SK-N-SH (cell line): ENCODE measurements around the gene SLC12A6. TPM values are rescaled to one million over a fixed set of nuclear protein-coding genes. Genes with fewer than 3 reads are reported as not detected.

ENCODE experiments used
- CTCF ChIA-PET: fragments of 300-600, 350-600 bp; formaldehyde crosslinking; extraction: SDS; loops from one replicate; lab custom pipeline; 2021; lab: Yijun Ruan, JAX
- POLR2A ChIA-PET: fragments of 350-600 bp; sonication (Branson Sonifier 250); formaldehyde crosslinking; extraction: SDS; loops from one replicate; lab custom pipeline; 2020; ENCODE audit warnings: antibody characterized with exemption, inconsistent platforms; lab: Yijun Ruan, JAX
- DNase-seq: peaks from one replicate; pipeline ENCODE4 v3.0.0; 2012
- H2AFZ ChIP-seq: fragments of 200-600 bp; sonication (generic); 2 replicates; pipeline ENCODE4 v1.8.1; 2016; ENCODE audit warnings: antibody characterized with exemption, mild to moderate bottlenecking, low read depth
- H3F3A ChIP-seq: fragments of 200-600 bp; sonication (generic); replicated peaks from 2 replicates; pipeline ENCODE3; 2016; ENCODE audit warnings: antibody characterized with exemption, mild to moderate bottlenecking; ENCODE audit not compliant: insufficient read depth
- H3K27ac ChIP-seq, 2 experiments: fragments of 200-500 bp in 1 of 2; fragments of 200-600 bp in 1 of 2; sonication (Bioruptor generic) in 1 of 2; sonication (generic), shearing (Covaris generic) in 1 of 2; 2 replicates each; pipeline versions ENCODE4 v1.5.1 to v1.6.1; 2014 to 2016; ENCODE audit warnings: low read depth in 2 of 2, inconsistent platforms in 1 of 2, low read length in 1 of 2, mild to moderate bottlenecking in 1 of 2, mixed read lengths in 1 of 2
- H3K27me3 ChIP-seq: fragments of 200-600 bp; sonication (generic), shearing (Covaris generic); 2 replicates; pipeline ENCODE4 v1.6.1; 2016; ENCODE audit warnings: mixed run types; ENCODE audit not compliant: insufficient read depth
- H3K36me3 ChIP-seq, 2 experiments: fragments of 200-500 bp in 1 of 2; fragments of 200-600 bp in 1 of 2; sonication (Bioruptor generic) in 1 of 2; sonication (generic) in 1 of 2; replicated peaks in 1 of 2; 2 replicates each; pipeline versions ENCODE3 to v1.5.1; 2014 to 2016; ENCODE audit warnings: low read length in 1 of 2, mild to moderate bottlenecking in 1 of 2; ENCODE audit not compliant: insufficient read depth in 2 of 2, control insufficient read depth in 1 of 2
- H3K4me1 ChIP-seq, 2 experiments: fragments of 200-500 bp in 1 of 2; fragments of 200-600 bp in 1 of 2; sonication (Bioruptor generic) in 1 of 2; sonication (generic), shearing (Covaris generic) in 1 of 2; 2 replicates each; pipeline versions ENCODE4 v1.5.1 to v1.6.1; 2014 to 2016; ENCODE audit warnings: low read depth in 1 of 2, low read length in 1 of 2, mixed run types in 1 of 2; ENCODE audit not compliant: insufficient read depth in 2 of 2, control insufficient read depth in 1 of 2
- H3K4me2 ChIP-seq: fragments of 200-600 bp; sonication (generic), shearing (Covaris generic); 2 replicates; pipeline ENCODE4 v1.6.1; 2017; ENCODE audit warnings: mixed run types
- H3K4me3 ChIP-seq, 2 experiments: fragments of 200-500 bp in 1 of 2; fragments of 200-600 bp in 1 of 2; sonication (Bioruptor generic) in 1 of 2; sonication (generic), shearing (Covaris generic) in 1 of 2; 2 replicates each; pipeline versions ENCODE4 v1.5.1 to v1.8.1; 2014 to 2016; ENCODE audit warnings: low read depth in 2 of 2, inconsistent platforms in 1 of 2, low read length in 1 of 2, mild to moderate bottlenecking in 1 of 2, mixed read lengths in 1 of 2, moderate library complexity in 1 of 2
- H3K79me2 ChIP-seq: fragments of 200-600 bp; sonication (generic); 2 replicates; pipeline ENCODE4 v1.8.1; 2017; ENCODE audit warnings: mild to moderate bottlenecking; ENCODE audit not compliant: insufficient read depth
- H3K9ac ChIP-seq: fragments of 200-600 bp; sonication (generic); 2 replicates; pipeline ENCODE4 v1.6.1; 2017; ENCODE audit warnings: mixed run types
- H3K9me2 ChIP-seq: fragments of 200-600 bp; sonication (generic); 2 replicates; pipeline ENCODE4 v1.6.1; 2017; ENCODE audit warnings: mixed run types
- H3K9me3 ChIP-seq: fragments of 200-600 bp; sonication (generic); 2 replicates; pipeline ENCODE4 v1.6.1; 2017; ENCODE audit warnings: mixed run types, mild to moderate bottlenecking, moderate library complexity
- H4K20me1 ChIP-seq: fragments of 200-600 bp; sonication (generic); 2 replicates; pipeline ENCODE4 v1.6.1; 2017; ENCODE audit warnings: mild to moderate bottlenecking, mixed run types; ENCODE audit not compliant: insufficient read depth
- CHD2 ChIP-seq: fragments of 150-350 bp; IDR thresholded peaks from 2 replicates; pipeline ENCODE4 v1.6.1; 2018; ENCODE audit warnings: low read length; ENCODE audit not compliant: partially characterized antibody
- ELF1 ChIP-seq: IDR thresholded peaks from 2 replicates; pipeline ENCODE4 v1.4.0; 2012
- EZH2phosphoT487 ChIP-seq: fragments of 200-600 bp; sonication (generic); IDR thresholded peaks from 2 replicates; pipeline ENCODE4 v1.6.1; 2017; ENCODE audit warnings: low read depth, mixed run types, mild to moderate bottlenecking, antibody characterized with exemption, moderate library complexity, borderline replicate concordance
- FOXJ3 ChIP-seq: sonication (generic); formaldehyde crosslinking; IDR thresholded peaks from 2 replicates; pipeline ENCODE4 v1.5.1; 2020; ENCODE audit warnings: mild to moderate bottlenecking, missing genetic modification reagents
- GABPA ChIP-seq: IDR thresholded peaks from 2 replicates; pipeline ENCODE4 v1.4.0; 2012; ENCODE audit warnings: low read depth, mild to moderate bottlenecking
- GATA2 ChIP-seq: sonication (generic); formaldehyde crosslinking; IDR thresholded peaks from 2 replicates; pipeline ENCODE4 v1.5.0; 2020; ENCODE audit warnings: mild to moderate bottlenecking, missing genetic modification reagents
- MXI1 ChIP-seq: IDR thresholded peaks from 2 replicates; pipeline ENCODE4 v1.6.1; 2012; ENCODE audit warnings: mild to moderate bottlenecking, low read depth, low read length, improper control_type of control experiment
- NFIC ChIP-seq: IDR thresholded peaks from 2 replicates; pipeline ENCODE4 v1.4.0; 2012; ENCODE audit warnings: borderline replicate concordance
- NRF1 ChIP-seq: IDR thresholded peaks from 2 replicates; pipeline ENCODE4 v1.6.1; 2012; ENCODE audit warnings: low read depth, mild to moderate bottlenecking, low read length
- POLR2AphosphoS5 ChIP-seq: IDR thresholded peaks from 2 replicates; pipeline ENCODE4 v1.6.1; 2012; ENCODE audit warnings: low read depth, low read length
- RCOR1 ChIP-seq: fragments of 150-350 bp; IDR thresholded peaks from 2 replicates; pipeline ENCODE4 v1.6.1; 2017; ENCODE audit warnings: antibody characterized with exemption, low read length
- RFX5 ChIP-seq: IDR thresholded peaks from 2 replicates; pipeline ENCODE4 v1.6.1; 2012; ENCODE audit warnings: mild to moderate bottlenecking, improper control_type of control experiment, low read length
- SIN3A ChIP-seq: IDR thresholded peaks from 2 replicates; pipeline ENCODE4 v1.6.1; 2012; ENCODE audit warnings: low read depth, mild to moderate bottlenecking, low read length, moderate library complexity, borderline replicate concordance
- TAF1 ChIP-seq: IDR thresholded peaks from 2 replicates; pipeline ENCODE4 v1.6.1; 2012; ENCODE audit warnings: low read depth, mild to moderate bottlenecking, low read length, moderate library complexity, borderline replicate concordance
- TCF12 ChIP-seq: IDR thresholded peaks from 2 replicates; pipeline ENCODE4 v1.4.0; 2012
- TEAD4 ChIP-seq: IDR thresholded peaks from 2 replicates; pipeline ENCODE4 v1.4.0; 2012; ENCODE audit warnings: mild to moderate bottlenecking, borderline replicate concordance; ENCODE audit not compliant: insufficient read depth
- YY1 ChIP-seq: IDR thresholded peaks from 2 replicates; pipeline ENCODE4 v1.4.0; 2012; ENCODE audit warnings: low read depth, mild to moderate bottlenecking
- WGBS: methylation state at CpG from one replicate; pipeline ENCODE4 v1.1.6; 2017; ENCODE audit warnings: low lambda C conversion rate; 5-methylcytosine and 5-hydroxymethylcytosine counted together
- polyA plus RNA-seq, 3 experiments: library from polyadenylated mRNA; depleted of rRNA; stranded (reverse); fragments of >200 nt; gene quantifications; 2 replicates each; pipeline ENCODE4 v1.2.3, GENCODE V29; 2012
- TF ChIP-seq, protein P1 (sequence below): IDR thresholded peaks from 2 replicates; pipeline ENCODE4 v1.4.0; 2012; ENCODE audit warnings: low read depth
- TF ChIP-seq, protein P2 (sequence below): IDR thresholded peaks from 2 replicates; pipeline ENCODE4 v1.4.0; 2012; ENCODE audit warnings: low read depth, borderline replicate concordance
- TF ChIP-seq, protein P3 (sequence below): IDR thresholded peaks from 2 replicates; pipeline ENCODE4 v1.6.1; 2012; ENCODE audit warnings: mild to moderate bottlenecking, low read depth, low read length, moderate library complexity

SLC12A6 gene
- polyA plus RNA-seq, 1 of the 3 experiments (the other 2 are of a cell fraction), result 7.7 TPM

DNA sequence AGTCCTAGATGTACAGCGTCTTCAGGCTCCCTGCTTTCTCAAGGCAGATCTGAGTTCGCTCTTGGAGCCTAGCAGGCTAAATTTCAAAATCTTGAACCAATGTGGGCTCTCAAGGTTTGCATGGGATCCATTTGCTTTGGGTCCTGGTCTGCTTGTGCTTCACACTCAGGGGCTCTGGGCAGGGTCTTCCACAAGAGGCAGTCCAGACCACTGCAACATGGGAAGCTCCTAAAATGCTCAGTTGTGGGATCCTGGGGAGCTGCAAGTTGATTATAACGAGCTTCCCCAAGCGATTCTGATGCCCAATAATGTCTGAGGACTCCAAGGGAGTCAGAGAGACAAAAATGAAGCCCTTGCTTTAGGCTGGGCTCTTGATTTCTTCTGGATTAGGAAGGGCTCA is 12.2 kb upstream of the SLC12A6 start:
- H3K4me1 ChIP-seq, result no peaks in the 10 kb centered on the region
- H3K4me3 ChIP-seq, result no peak overlapping the region
- POLR2A ChIA-PET, result no interaction called here
- no peaks in the 10 kb centered on the region for H3F3A ChIP-seq
- TF ChIP-seq, protein P1, sequence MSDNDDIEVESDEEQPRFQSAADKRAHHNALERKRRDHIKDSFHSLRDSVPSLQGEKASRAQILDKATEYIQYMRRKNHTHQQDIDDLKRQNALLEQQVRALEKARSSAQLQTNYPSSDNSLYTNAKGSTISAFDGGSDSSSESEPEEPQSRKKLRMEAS, result no peak
- TF ChIP-seq ELF1 (no peak), TAF1 (no peak), NRF1 (no peak), POLR2AphosphoS5 (no peak), YY1 (no peak), MXI1 (no peak), EZH2phosphoT487 (no peak)
- H3K9me3 ChIP-seq, result no peaks in the 10 kb centered on the region
- CTCF ChIA-PET, result interaction anchor here (0.9 kb wide), 1 partner anchor 18 kb away, joined by 3 read pairs; the partner anchor contains the start of gene LPCAT4
- no peaks in the 10 kb centered on the region for H4K20me1 ChIP-seq
- no peak overlapping the region for H2AFZ ChIP-seq
- H3K27me3 ChIP-seq, result no peaks in the 10 kb centered on the region
- H3K4me2 ChIP-seq, result no peak overlapping the region
- 54% methylated on average over 4 of the region's 4 CpGs for WGBS
- DNase-seq, result no peak
- H3K79me2 ChIP-seq, result no peaks in the 10 kb centered on the region
- no peaks in the 10 kb centered on the region for H3K9me2 ChIP-seq
- no peak overlapping the region for H3K9ac ChIP-seq
- no peak overlapping the region for H3K27ac ChIP-seq
- no peaks in the 10 kb centered on the region for H3K36me3 ChIP-seq

DNA sequence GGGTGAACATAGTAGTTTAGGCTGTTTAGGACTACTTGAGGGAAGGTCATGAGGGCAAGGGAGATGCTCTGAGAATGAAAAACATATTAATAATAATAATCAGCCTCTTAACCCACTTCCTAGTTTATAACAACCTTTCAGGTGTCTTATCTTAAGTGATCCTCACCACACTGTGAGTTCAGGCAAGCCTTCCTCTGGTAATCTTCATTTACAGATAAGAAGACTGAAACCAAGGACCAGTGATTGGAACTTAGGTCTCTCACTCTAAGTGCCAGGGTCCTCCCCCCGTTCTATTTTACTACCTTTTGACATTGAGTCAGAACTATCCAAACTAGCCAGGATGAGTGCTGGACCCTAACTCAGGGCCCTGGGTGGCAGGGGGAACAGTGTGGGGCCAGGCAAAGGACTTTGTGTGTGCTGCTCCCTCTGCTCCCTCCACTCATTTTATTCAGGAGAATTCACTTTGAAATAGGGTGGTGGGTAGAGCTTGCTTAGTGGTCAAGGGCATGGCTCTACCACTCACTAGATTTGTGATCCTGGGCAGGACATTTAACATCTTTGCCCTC is 11.2 kb upstream of the SLC12A6 start:
- Histone ChIP-seq H3K9me2 (no peaks in the 10 kb centered on the region), H3K36me3 (no peaks in the 10 kb centered on the region), H3K27me3 (no peaks in the 10 kb centered on the region), H3K4me2 (no peak overlapping the region), H3K79me2 (no peaks in the 10 kb centered on the region), H3K9ac (no peak overlapping the region), H3K4me3 (no peak overlapping the region), H2AFZ (no peak overlapping the region), H3F3A (peaks cover under 1% of the 10 kb centered on the region), H4K20me1 (no peaks in the 10 kb centered on the region)
- ChIA-PET CTCF (no interaction called here), POLR2A (no interaction called here)
- WGBS, result 0% methylated on average over 1 of the region's 1 CpG
- DNase-seq, result no peak
- TF ChIP-seq, protein P1, result no peak
- TF ChIP-seq GABPA (no peak), TEAD4 (no peak), SIN3A (no peak), TCF12 (no peak), RFX5 (no peak), NFIC (no peak), FOXJ3 (CRISPR knock-in tag) (no peak), EZH2phosphoT487 (no peak), RCOR1 (no peak), YY1 (no peak), GATA2 (CRISPR knock-in tag) (no peak), CHD2 (no peak)
- TF ChIP-seq, protein P2, sequence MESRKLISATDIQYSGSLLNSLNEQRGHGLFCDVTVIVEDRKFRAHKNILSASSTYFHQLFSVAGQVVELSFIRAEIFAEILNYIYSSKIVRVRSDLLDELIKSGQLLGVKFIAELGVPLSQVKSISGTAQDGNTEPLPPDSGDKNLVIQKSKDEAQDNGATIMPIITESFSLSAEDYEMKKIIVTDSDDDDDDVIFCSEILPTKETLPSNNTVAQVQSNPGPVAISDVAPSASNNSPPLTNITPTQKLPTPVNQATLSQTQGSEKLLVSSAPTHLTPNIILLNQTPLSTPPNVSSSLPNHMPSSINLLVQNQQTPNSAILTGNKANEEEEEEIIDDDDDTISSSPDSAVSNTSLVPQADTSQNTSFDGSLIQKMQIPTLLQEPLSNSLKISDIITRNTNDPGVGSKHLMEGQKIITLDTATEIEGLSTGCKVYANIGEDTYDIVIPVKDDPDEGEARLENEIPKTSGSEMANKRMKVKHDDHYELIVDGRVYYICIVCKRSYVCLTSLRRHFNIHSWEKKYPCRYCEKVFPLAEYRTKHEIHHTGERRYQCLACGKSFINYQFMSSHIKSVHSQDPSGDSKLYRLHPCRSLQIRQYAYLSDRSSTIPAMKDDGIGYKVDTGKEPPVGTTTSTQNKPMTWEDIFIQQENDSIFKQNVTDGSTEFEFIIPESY, result no peak
- TF ChIP-seq, protein P3, sequence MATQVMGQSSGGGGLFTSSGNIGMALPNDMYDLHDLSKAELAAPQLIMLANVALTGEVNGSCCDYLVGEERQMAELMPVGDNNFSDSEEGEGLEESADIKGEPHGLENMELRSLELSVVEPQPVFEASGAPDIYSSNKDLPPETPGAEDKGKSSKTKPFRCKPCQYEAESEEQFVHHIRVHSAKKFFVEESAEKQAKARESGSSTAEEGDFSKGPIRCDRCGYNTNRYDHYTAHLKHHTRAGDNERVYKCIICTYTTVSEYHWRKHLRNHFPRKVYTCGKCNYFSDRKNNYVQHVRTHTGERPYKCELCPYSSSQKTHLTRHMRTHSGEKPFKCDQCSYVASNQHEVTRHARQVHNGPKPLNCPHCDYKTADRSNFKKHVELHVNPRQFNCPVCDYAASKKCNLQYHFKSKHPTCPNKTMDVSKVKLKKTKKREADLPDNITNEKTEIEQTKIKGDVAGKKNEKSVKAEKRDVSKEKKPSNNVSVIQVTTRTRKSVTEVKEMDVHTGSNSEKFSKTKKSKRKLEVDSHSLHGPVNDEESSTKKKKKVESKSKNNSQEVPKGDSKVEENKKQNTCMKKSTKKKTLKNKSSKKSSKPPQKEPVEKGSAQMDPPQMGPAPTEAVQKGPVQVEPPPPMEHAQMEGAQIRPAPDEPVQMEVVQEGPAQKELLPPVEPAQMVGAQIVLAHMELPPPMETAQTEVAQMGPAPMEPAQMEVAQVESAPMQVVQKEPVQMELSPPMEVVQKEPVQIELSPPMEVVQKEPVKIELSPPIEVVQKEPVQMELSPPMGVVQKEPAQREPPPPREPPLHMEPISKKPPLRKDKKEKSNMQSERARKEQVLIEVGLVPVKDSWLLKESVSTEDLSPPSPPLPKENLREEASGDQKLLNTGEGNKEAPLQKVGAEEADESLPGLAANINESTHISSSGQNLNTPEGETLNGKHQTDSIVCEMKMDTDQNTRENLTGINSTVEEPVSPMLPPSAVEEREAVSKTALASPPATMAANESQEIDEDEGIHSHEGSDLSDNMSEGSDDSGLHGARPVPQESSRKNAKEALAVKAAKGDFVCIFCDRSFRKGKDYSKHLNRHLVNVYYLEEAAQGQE, result no peak
- TF ChIP-seq, all 33 proteins: peak for 0
- Histone ChIP-seq H3K9me3 (no peaks in the 10 kb centered on the region), H3K4me1 (no peaks in the 10 kb centered on the region), H3K27ac (no peak overlapping the region)
